Measurements from ENCODE around the gene AQP11. TPM values are rescaled to one million over a fixed set of nuclear protein-coding genes. Genes with fewer than 3 reads are reported as not detected.
"Not testable (repeated sequence)": the region's sequence is repeated elsewhere in the genome, so short reads cannot be mapped to it uniquely, and the experiment has no call there.

Gene AQP11
- total RNA-seq, 4 donors from 2014 or later: 0.17 to 0.55 TPM; not detected in 2

GRCh38 chr11:77617892-77618291, 28.1 kb downstream of the AQP11 start:
- DNase-seq (ENCODE audit: low spot score in 2 of 2): no peak
- TF ChIP-seq POLR2A (IDR thresholded peaks at IDR 0.05) (no peak), CTCF (IDR thresholded peaks at IDR 0.05) (no peak)
- intact Hi-C loops (cut with DNase I; ENCODE audit: low total_unique reads): no loop called here
- no peak overlapping the region for H3K4me3 ChIP-seq (ENCODE audit: low read depth, poor library complexity, severe bottlenecking)
- 68 to 75% methylated on average over 3 of the region's 3 CpGs for WGBS, 2 donors

DNA sequence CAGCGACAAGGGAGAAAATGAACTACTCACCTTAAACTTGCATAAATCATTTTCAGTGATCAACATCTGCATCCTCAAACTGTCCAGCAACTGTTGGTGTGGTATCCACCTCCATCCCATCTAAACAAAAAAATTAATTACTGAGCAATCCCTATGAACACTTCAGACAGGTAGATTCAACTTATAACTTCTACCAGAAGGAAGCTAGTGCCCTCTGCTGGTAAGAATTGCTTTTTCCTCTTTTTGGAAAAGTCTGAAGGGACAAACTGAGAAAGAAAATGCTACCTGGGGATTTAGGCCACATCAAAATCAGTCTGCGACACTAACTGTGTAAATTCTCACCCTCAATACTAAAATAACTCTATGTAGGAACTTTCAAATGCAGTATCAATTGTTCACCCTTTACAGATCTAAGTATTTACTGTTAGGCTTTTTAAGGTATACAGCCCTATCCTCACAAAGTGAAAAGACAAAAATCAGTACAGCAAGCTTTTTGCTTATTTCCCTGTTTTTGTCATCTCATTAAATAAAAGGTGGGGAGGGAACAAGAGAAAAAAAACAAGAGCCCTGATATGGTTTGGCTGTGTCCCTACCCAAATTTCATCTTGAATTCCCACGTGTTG, 29.9 kb downstream of the AQP11 start:
- WGBS, 2 donors: 93 to 94% methylated on average over 3 of the region's 3 CpGs
- no peak overlapping the region for H3K4me3 ChIP-seq (ENCODE audit: low read depth, poor library complexity, severe bottlenecking)
- no peak for DNase-seq (ENCODE audit: low spot score in 2 of 2)
- intact Hi-C loops (cut with DNase I; ENCODE audit: low total_unique reads): no loop called here
- TF ChIP-seq POLR2A (IDR thresholded peaks at IDR 0.05) (no peak), CTCF (IDR thresholded peaks at IDR 0.05) (peak in 1 of 3 donors; percentile 25)

GRCh38 chr11:77630157-77630710, 40.5 kb downstream of the AQP11 start:
- no peak for TF ChIP-seq CTCF (IDR thresholded peaks at IDR 0.05)
- TF ChIP-seq POLR2A (IDR thresholded peaks at IDR 0.05): no peak
- intact Hi-C loops (cut with DNase I; ENCODE audit: low total_unique reads): no loop called here
- 72 to 84% methylated on average over 4 of the region's 4 CpGs for WGBS, 2 donors
- no peak overlapping the region for H3K4me3 ChIP-seq (ENCODE audit: low read depth, poor library complexity, severe bottlenecking)
- no peak for DNase-seq (ENCODE audit: low spot score in 2 of 2)

- H3K4me3 ChIP-seq (ENCODE audit: low read depth, poor library complexity, severe bottlenecking); DNase-seq (ENCODE audit: low spot score in 2 of 2); intact Hi-C loops (cut with DNase I; ENCODE audit: low total_unique reads): not testable (repeated sequence)
- whole genome bisulfite sequencing, 2 donors: 78 to 90% methylated on average over 5 of the region's 5 CpGs
Observed at GRCh38 chr11:77633926-77634325, 44.2 kb downstream of the AQP11 start.

DNA sequence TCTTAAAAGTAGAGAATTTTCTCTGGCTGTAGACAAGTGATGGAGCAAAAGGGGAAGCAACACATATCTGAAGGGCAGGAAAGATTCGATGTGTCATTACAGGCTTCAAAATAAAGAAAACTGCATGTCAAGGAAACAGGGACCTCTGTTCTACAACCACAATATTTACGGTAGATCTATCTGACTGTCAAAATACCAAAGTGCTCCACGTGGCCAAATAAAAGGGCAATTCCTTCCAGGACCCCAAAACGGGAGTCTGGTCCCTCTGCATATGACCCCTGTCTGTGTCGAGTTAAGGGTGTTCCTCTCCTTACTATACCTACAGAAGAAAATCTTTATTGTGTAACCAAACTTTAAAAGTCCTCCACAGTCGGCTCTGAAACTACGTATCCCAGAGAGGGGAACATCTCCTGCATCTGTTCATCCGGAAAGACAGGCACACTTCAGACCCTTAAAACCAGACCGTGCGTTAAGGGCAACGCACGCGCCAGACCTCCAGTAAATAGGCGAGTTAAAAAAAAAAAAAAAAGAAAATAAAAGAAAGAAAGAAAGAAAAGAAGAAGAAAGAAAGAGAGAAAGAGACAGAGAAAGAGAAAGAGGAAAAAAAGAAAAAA, 47.1 kb downstream of the AQP11 start:
- no peak for TF ChIP-seq CTCF (IDR thresholded peaks at IDR 0.05)
- no peak for TF ChIP-seq POLR2A (IDR thresholded peaks at IDR 0.05)
- intact Hi-C loops (cut with DNase I; ENCODE audit: low total_unique reads): no loop called here
- WGBS, 2 donors: 1 to 2% methylated on average over 14 of the region's 14 CpGs
- DNase-seq (ENCODE audit: low spot score in 2 of 2): no peak
- peak overlapping the region; percentile 98 for H3K4me3 ChIP-seq (ENCODE audit: low read depth, poor library complexity, severe bottlenecking)

GRCh38 chr11:77637345-77638165, 47.8 kb downstream of the AQP11 start, which contains the start of gene CLNS1A:
Gene CLNS1A, minus strand, starts transcription at chr11:77637794. Its CDS starts 80 bp downstream, at chr11:77637714.
- DNase-seq (ENCODE audit: low spot score in 2 of 2): peak; percentile 87 to 97
- intact Hi-C loops (cut with DNase I; ENCODE audit: low total_unique reads): no loop called here
- 0 to 1% methylated on average over 36 to 41 of the region's 41 CpGs for WGBS, 2 donors
- H3K4me3 ChIP-seq (ENCODE audit: low read depth, poor library complexity, severe bottlenecking): peak within 1 kb of the TSS; percentile 98
- TF ChIP-seq POLR2A (IDR thresholded peaks at IDR 0.05) (peak in 1 of 2 donors; percentile 13), CTCF (IDR thresholded peaks at IDR 0.05) (no peak)

Data from lower leg skin (tissue), 4 donors.